SU-DHL-6 (cell line): ENCODE measurements around the gene PRDM16.

Source experiments
- CTCF ChIP-seq: fragments of 200-600 bp; sonication (generic); IDR thresholded peaks from one replicate; pipeline ENCODE4 v1.5.1; 2017; ENCODE audit warnings: antibody characterized with exemption, mild to moderate bottlenecking, low read length, moderate library complexity; ENCODE audit not compliant: insufficient read depth, poor library complexity, severe bottlenecking
- EZH2phosphoT487 ChIP-seq: fragments of 200-600 bp; sonication (generic), shearing (Covaris generic); conservative IDR thresholded peaks from 2 replicates; pipeline ENCODE4 v1.6.1; 2018; ENCODE audit warnings: mild to moderate bottlenecking, antibody characterized with exemption, low read length, moderate library complexity, mixed read lengths

- TF ChIP-seq CTCF (no peak), EZH2phosphoT487 (no peak)
Observed at GRCh38 chr1:3244025-3244926, 175.3 kb downstream of the PRDM16 start.
